GM12878 (cell line): ENCODE measurements around the gene ESPNL.

Experiments
- CEBPB ChIP-seq, 2 experiments: fragments of 150-350 bp in 1 of 2; IDR thresholded peaks; 2 replicates each; pipeline ENCODE4 v1.6.1; 2012 to 2014; ENCODE audit warnings: low read depth in 2 of 2, low read length in 2 of 2, borderline replicate concordance in 1 of 2, inconsistent platforms in 1 of 2
- CREB1 ChIP-seq: IDR thresholded peaks from 2 replicates; pipeline ENCODE4 v1.6.1; 2012; ENCODE audit warnings: low read depth, mild to moderate bottlenecking, inconsistent platforms
- E2F4 ChIP-seq: IDR thresholded peaks from 2 replicates; pipeline ENCODE4 v1.6.1; 2012; ENCODE audit warnings: low read depth, low read length, improper control_type of control experiment
- LARP7 ChIP-seq: fragments of 450-650 bp; IDR thresholded peaks from 2 replicates; pipeline ENCODE4 v1.6.1; 2017; ENCODE audit warnings: mild to moderate bottlenecking
- NFYB ChIP-seq: IDR thresholded peaks from 2 replicates; pipeline ENCODE4 v1.6.1; 2011; ENCODE audit warnings: low read depth, mild to moderate bottlenecking, low read length, improper control_type of control experiment, moderate library complexity; ENCODE audit not compliant: insufficient read depth
- POLR2AphosphoS2 ChIP-seq: IDR thresholded peaks from 2 replicates; pipeline ENCODE4 v1.6.1; 2011; ENCODE audit warnings: low read depth, mild to moderate bottlenecking, low read length, improper control_type of control experiment, moderate library complexity
- TF ChIP-seq, protein P1 (sequence below), 3 experiments: IDR thresholded peaks in 2 of 3; conservative IDR thresholded peaks in 1 of 3; 2 replicates each; pipeline ENCODE4 v1.5.1; 2011; ENCODE audit warnings: low read depth in 3 of 3, low read length in 3 of 3, mild to moderate bottlenecking in 3 of 3, control low read depth in 2 of 3, moderate library complexity in 2 of 3, inconsistent platforms in 1 of 3, mixed read lengths in 1 of 3; ENCODE audit not compliant: control insufficient read depth in 2 of 3, insufficient read depth in 1 of 3; ENCODE audit errors: extremely low read depth in 1 of 3

GRCh38 chr2:238172439-238172838 is 72.3 kb downstream of the ESPNL start:
- no peak for TF ChIP-seq E2F4
- no peak for TF ChIP-seq CREB1
- TF ChIP-seq CEBPB (IDR thresholded peaks at IDR 0.05; ENCODE audit: borderline replicate concordance in 1 of 2, low read depth in 2 of 2, low read length in 2 of 2) = no peak
- TF ChIP-seq, protein P1, sequence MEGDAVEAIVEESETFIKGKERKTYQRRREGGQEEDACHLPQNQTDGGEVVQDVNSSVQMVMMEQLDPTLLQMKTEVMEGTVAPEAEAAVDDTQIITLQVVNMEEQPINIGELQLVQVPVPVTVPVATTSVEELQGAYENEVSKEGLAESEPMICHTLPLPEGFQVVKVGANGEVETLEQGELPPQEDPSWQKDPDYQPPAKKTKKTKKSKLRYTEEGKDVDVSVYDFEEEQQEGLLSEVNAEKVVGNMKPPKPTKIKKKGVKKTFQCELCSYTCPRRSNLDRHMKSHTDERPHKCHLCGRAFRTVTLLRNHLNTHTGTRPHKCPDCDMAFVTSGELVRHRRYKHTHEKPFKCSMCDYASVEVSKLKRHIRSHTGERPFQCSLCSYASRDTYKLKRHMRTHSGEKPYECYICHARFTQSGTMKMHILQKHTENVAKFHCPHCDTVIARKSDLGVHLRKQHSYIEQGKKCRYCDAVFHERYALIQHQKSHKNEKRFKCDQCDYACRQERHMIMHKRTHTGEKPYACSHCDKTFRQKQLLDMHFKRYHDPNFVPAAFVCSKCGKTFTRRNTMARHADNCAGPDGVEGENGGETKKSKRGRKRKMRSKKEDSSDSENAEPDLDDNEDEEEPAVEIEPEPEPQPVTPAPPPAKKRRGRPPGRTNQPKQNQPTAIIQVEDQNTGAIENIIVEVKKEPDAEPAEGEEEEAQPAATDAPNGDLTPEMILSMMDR (IDR thresholded peaks at IDR 0.05 in 2 of 3, conservative IDR thresholded peaks at IDR 0.05 in 1 of 3; ENCODE audit: control insufficient read depth in 2 of 3, extremely low read depth in 1 of 3, insufficient read depth in 1 of 3, low read depth in 3 of 3, low read length in 3 of 3) = no peak
- TF ChIP-seq NFYB = no peak
- TF ChIP-seq POLR2AphosphoS2 = no peak
- TF ChIP-seq LARP7 = no peak
